GM15510 (cell line): ENCODE results near the gene PDCD5.

Experiments used
- POLR2A ChIP-seq: IDR thresholded peaks from 3 replicates; pipeline ENCODE4 v1.6.1; 2011; ENCODE audit warnings: borderline replicate concordance; ENCODE audit not compliant: insufficient read length; ENCODE audit errors: extremely low read depth

PDCD5 gene

DNA sequence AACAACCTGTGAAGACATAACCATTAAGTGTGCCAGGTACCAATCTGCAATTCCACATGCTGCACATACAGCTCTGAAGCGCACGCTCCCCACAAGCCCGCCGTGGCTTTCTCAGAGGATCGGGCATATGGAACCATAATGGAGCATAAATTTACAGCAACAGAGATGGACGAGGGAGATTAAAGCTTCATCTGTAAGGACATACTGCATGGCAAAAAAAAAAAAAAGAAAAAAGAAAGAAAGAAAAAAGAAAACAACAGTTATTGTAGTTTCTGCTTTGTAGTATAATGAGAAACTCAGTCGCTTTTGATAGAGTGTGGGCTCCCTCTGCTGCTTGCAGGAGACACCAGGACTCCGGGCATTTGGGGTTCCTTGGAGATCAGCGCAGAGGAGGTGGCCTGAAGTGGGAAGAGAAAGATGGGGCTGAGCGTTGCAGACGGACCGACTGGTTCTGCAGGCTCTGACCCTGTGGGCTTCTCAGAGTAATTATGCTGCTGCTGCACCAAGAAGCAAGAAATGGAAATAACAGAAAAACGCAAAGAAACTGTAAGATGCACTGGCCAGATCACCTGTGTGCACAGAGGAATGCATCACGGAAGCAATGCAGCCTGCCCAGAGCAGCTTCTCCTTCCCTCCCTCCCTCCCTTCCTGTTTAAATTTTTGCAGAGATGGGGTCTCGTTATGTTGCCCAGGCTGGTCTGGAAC is 10.8 kb upstream of the PDCD5 start:
- TF ChIP-seq POLR2A = no peak

DNA sequence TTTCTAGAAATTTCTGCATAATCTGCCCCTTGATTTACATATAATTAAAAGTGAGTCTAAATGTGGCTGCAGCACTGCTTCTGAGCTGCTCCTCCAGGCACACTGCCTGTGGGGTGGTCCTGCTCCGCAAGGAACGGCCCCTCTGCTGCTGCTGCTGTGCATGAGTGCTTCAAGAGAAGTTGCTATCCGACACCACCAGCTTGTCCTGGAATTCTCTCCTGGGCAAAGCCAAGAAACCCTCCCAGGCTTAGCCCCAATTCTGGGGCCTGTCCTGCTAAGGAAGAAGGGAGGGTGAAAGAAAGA is 7.5 kb upstream of the PDCD5 start:
- no peak for TF ChIP-seq POLR2A

DNA sequence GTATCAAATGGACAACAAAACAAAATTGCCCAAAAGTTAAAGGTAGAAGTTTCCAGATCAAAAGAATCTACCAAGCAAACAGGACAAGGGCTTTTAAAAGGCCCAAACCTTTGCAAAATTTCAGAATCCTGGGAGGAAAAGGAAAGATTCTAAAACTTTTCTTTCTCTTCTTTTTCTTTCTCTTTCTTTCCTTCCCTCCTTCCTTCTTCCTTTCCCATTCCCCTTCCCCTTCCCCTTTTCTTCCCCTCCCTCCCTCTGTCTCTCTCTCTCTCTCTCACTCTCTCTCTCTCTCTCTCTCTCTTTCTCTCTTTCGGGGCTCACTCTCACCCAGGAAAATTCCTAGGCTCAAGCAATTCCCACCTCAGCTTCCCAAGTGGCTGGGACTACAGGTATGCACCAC is 4.2 kb upstream of the PDCD5 start:
- TF ChIP-seq POLR2A = no peak

DNA sequence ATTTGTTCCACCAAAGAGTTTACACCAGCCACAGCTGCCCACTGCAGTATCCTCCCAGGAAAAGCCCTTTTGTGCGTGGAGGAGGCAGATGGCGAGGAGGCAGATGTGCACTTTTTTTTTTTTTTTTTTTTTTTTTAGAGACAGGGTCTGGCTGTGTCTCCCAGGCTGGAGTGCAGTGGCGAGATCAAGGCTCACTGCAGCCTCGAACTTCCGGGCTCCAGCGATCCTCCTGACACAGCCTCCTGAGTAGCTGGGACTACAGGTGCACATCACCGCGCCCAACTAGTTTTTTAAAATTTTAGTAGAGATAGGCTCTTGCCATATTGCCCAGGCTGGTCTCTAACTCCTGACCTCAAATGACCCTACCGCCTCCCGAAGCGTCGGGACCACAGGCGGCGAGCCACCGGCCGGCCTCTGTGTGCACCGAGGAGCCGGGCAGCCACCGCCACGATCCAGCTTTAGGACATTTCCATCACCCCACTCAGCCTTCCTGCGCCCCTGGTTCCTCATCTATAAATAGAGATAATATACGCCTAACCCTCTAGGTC is 563 bp upstream of the PDCD5 start:
- TF ChIP-seq POLR2A = no peak

DNA sequence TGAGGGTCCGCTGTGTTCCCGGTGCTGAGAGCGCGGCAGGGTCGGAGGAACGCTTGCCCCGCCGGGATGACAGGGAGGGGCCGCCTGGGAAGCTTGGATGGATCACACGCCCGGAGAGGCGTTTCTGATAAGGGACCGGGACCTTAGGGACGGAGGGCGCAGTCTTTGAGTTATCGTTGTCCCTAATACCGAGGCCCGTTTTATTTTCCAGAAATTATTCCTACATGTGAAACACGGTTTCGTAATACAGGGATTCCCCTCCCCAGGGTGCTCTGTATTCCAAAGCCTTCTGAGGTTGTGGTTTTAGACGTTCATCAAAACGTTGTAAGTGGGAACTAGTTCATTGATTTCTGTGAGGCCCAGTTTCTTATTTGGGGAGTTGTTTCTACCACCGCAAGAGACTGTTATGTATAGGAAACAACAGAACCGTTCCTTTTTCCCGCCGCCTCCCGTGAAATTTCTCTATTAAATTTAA is 752 bp downstream of the PDCD5 start:
- TF ChIP-seq POLR2A = no peak

DNA sequence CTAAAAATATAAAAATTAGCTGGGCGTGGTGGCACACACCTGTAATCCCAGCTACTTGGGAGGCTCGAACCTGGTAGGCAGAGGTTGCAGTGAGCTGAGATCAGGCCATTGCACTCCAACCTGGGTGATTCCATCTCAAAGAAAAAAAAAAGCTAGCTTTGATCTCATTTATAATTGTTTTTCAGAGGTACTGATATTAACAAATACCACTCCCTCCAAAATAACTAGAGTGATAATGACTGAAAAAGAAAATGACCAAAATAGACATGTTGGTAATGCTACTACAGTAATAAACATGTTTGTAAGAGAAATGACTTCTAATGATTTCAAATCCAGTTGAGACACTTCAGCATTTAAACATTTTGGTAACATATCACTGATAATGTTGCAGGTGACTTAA is 13.0 kb downstream of the PDCD5 start:
- no peak for TF ChIP-seq POLR2A

DNA sequence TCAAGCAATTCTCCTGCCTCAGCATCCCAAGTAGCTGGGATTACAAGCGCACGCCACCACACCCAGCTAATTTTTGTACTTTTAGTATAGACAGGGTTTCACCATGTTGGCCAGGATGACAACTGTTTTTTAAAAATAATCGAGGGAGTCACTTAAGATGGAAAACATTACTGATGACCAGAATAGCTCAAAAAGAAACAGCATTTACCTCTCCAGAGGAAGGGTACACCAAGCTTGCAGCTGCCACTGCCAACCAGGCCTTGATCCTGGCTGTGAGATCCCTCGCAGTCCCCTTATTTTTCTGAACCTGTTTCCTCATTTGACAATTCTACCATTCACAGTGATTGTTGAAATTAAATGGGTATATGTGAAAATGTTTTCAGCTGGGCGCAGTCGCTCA is 14.5 kb downstream of the PDCD5 start:
- TF ChIP-seq POLR2A = no peak

DNA sequence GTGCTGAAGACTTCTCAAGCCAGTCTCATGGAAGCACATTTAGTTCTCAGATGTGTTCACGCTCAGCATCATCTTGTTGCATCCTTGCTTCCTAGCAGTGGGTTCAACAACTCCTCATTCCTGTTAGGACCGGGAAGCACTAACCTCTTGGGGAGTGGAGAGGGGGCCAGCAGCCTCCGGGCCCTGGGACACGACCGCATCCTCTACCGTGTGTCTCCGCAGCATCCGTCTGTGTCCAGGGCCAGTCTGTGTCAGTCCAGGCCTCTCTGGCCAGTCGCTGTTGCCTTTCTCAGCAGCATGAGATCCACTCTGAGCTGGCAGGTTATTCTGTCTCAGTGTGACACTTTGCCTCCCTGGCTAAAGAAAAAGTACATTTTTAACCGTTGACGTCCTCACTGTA is 17.0 kb downstream of the PDCD5 start:
- TF ChIP-seq POLR2A = no peak

DNA sequence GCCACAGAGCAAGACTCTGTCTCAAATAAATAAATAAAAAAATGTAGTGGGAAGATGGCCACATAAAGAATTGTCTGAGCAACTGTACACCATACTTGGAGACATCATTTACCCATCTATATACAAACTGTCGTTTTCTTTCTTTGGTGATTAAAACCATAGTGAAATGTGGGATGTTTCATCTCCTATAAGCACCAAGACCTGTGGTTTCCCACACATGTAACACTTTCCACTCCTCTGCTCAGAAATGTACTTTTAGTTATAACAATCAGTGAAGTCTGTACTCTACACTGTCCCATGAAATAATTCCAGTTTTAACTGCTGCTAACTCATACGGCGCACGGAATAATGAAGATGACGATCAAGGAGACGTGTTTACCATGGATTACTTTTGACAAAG is 18.3 kb downstream of the PDCD5 start:
- no peak for TF ChIP-seq POLR2A

DNA sequence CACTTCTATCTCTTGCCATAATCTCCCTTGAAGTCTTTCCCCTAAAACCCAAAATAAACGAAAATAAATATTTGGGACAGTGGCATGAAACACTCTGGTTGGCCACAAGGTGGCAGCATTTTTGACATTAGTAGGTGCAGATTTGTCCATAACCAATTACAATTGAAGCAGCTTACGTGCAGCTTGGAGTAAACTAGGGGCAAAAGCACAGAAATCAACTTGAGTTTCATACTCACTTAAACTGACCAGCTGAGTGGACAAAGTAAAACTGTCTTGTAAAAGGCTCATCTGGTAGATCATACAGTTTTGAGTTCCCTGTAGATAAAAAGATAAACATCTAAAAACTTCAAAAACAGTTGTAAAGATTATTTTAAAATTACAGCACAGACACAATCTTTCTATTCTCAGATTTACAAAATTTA is 18.8 kb downstream of the PDCD5 start:
- no peak for TF ChIP-seq POLR2A

DNA sequence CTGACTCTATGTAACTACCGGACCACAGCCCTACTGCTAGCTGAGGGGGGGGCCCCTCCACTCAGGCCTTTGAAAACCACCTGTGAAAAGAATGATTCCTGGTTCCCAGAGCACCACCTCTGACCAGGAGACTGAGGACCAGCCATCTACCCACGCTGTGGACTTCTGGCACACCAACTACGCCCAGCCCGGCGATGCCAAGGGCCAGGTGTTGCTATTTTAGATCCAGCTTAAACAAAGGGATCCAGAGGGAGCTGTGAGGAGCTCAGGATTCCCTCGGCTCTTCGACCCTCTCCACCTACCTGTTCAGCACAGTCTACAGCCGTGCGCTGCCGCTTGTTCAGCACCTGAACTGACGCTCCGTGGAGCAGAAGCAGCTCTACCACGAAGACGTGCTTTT is 23.0 kb downstream of the PDCD5 start:
- TF ChIP-seq POLR2A = no peak

DNA sequence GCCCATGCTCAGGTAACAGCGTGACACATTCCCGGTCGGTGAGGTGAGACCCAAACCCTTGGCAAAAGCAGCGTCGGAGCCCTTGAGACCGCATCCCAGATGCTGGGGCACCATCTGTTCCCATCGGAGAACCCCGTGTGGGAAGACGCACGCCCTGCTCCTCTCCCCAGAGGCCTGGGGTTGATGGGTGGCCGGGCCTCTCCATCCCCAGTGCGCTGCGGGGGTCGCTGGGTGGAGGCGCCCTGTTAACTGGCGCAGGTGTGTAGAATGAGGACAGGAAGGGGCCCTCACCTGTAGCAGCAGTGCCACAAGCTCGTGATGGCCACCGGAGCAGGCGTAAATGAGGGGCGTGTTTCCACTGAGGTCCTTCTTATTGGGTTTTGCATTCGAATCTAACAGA is 24.6 kb downstream of the PDCD5 start:
- no peak for TF ChIP-seq POLR2A

DNA sequence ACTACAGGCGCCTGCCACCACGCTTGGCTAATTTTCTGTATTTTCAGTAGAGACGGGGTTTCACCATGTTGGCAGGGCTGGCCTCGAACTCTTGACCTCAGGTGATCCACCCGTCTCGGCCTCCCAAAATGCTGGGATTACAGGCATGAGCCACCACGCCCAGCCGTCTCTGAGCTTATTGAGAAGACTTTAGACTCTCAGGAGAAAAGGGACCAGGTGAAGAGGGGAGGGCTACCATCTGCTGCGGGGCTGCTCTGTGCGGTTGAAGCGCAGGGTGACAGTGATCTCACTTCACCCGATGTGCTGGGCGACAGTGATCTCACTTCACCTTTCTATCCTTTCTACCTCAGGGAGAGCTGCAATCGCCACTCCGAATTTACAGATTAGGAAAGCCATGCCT is 25.3 kb downstream of the PDCD5 start:
- TF ChIP-seq POLR2A = no peak

DNA sequence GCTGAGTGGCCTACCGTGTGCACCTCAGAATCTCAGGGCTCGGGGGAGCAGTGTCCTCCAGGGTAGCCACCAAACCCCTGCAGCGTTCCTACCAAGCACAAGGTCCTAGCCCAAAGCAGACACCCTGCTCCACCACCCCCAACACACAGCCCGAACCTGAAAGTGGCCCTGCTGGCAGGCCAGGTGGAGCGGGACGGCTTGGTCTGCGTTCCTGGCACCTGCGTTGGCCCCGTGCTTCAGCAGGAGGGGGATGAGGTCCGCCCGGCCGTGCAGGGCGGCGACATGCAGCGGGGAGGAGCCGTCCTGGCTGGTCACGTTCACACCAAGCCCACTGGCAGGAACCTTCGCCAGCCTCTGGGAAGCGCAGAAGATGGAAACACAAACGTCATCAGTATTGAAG is 26.5 kb downstream of the PDCD5 start:
- no peak for TF ChIP-seq POLR2A

DNA sequence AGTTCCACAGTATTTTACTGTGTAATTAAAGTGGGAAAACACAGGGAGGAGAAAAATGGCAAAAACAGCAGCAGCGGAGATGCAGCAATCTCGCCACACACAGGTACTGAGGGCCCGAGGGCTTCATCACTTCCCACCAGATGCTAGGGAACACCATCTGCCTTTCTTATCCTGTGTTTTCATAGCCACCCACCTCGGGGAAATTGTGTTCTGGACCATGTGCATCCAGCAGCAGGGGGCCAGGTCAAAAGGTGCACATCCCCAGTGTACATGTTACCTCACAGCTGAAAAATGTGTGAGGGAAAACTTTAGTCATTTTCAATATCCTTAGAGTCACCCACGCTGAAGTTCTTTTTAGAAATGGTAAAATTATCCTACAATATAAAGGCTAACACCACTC is 30.2 kb downstream of the PDCD5 start:
- no peak for TF ChIP-seq POLR2A

DNA sequence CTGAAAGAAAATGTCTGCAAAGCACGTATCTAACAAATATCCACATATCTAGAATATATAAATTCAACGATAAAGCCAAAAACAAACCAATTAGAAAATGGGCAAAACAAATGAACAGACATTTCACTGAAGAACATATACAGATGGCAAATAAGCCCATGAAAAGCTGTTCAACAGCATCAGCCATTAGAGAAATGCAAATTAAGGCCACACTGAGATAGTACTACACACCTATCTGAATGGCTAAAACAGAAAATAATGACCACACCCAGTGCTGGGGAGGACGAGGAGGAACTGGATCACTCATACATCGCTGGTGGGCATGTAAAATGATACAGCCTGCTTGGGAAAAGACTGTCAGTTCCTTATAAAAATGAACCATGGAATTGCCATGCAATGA is 32.0 kb downstream of the PDCD5 start:
- no peak for TF ChIP-seq POLR2A

DNA sequence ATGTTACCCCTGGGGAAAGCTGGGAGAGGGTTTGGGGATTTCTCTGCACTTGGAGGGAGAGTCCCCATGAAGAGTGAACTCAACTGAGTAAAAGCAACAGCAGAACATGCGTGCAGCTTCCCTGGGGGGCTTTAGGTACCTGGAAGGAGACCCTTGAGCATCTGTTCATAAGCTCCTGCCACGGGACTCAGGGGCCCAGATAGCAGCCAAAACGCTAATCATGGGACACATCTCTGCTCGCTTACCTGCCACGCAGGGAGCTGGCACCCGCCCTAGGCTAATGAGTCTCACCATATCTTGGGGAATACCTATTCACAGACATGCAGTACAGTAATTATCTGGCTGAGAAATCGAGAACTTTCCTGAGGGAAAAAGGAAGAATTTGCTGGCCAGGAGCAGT is 33.9 kb downstream of the PDCD5 start:
- no peak for TF ChIP-seq POLR2A

DNA sequence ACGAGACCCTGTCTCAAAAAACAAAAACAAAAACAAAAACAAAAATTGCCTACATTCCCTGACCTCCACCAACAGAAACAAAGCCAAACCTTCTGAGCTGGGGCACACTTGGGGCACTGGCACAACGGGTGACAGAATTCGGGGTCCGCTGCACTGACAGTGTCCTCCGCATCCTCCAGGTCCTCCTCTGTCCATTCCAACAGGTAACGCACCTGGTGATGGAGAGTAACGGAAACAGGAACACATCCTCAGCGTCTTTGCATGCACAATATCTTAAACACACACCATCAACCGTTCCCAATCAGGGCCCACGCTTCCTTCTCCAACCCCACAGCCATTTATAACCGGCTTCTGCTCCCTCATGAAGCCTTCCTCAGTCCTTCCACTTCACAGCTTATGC is 34.6 kb downstream of the PDCD5 start:
- TF ChIP-seq POLR2A = no peak

DNA sequence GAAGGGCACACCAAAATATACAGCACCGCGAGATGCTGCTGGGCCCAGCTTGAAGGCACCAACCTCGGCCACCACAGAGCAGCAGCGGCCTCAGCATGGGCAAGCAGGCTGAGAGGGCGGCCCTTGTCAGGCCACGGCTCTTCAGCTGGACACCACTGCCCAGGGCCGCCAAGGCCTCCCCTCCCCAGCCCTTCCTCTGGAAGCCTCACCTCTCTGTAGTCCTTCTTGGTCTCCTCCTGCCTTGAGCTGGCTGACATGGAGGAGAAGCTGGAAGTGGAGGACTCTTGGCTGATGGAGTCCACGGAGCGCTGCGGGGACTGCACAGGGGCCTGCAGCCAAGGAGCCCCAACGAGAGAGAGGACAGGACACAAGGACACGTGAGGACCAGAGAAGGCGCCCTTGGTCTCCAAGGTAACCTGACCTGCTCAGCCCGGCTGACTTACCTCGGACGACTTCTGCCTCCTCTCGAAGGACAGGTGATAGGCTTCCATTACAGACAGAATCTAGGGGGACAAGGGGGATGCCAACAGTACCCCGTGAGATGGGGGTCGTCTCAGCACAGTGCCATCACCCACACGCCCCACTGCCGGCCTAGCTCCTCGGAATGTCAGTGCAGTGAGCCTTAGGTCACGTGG is 38.2 kb downstream of the PDCD5 start:
- no peak for TF ChIP-seq POLR2A
